ENCODE results near the gene PACRG.

PACRG gene

DNA sequence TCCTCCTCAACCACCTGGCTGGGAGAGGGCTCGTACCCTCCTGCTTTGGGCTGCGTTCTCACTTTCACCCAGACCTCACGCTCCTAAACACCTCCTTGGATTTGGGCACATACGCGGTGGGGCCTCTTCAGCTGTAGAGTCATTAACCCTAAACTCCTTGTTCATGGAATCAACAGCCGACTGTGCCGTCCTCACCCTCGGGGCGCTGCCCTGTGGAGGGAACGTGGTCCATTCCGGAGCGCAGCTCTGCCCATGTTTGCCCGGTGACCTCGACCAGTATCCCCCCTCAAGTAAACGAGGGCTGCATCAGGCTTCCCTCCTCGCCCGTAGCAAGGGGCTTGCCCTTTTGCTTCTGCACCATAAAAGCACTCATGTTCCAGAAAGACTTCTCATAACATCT lies 512.8 kb downstream of the PACRG start:
- no peak overlapping the region for H3K4me2 ChIP-seq
- H3K9ac ChIP-seq: no peak overlapping the region
- no peaks in the 10 kb centered on the region for H3K4me1 ChIP-seq
- H3K4me3 ChIP-seq: no peak overlapping the region
- TF ChIP-seq Cebpa-rat (IDR thresholded peaks at IDR 0.05): no peak
- no peaks in the 10 kb centered on the region for H3K36me3 ChIP-seq
- no peaks in the 10 kb centered on the region for H4K20me1 ChIP-seq
- no peaks in the 10 kb centered on the region for H3K9me3 ChIP-seq (replicated peaks in 1 of 11)
- no peaks in the 10 kb centered on the region for H3K27me3 ChIP-seq
- H3K27ac ChIP-seq: no peak overlapping the region

GRCh38 chr6:163241683-163242082 lies 513.9 kb downstream of the PACRG start:
- Histone ChIP-seq H3K27me3 (no peaks in the 10 kb centered on the region), H4K20me1 (no peaks in the 10 kb centered on the region), H3K4me2 (no peak overlapping the region), H3K9me3 (replicated peaks in 1 of 11) (no peaks in the 10 kb centered on the region), H3K4me1 (no peaks in the 10 kb centered on the region), H3K27ac (no peak overlapping the region), H3K9ac (no peak overlapping the region), H3K36me3 (no peaks in the 10 kb centered on the region), H3K4me3 (no peak overlapping the region)
- TF ChIP-seq Cebpa-rat (IDR thresholded peaks at IDR 0.05): no peak

DNA sequence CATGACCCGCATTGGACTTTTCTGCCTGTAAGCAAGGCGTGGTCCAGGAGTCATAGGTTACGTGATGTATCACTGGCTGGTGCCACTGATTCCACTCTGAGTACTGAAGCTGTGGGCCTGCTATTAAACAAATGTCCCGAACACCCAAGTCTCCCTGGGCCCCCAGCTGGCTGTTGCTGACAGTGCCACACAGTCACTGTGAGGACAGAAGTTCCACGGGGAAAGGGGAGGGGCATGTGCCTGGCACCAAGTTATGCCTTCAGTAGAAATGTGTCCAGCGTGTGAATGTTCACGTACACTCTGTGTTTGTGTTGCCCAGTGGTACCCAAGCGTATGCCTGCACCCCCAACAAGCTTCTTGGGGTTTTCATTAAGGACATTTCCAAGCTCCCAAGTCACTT lies 515.3 kb downstream of the PACRG start:
- no peaks in the 10 kb centered on the region for H3K9me3 ChIP-seq (replicated peaks in 1 of 11)
- no peaks in the 10 kb centered on the region for H4K20me1 ChIP-seq
- H3K4me1 ChIP-seq: no peaks in the 10 kb centered on the region
- H3K27me3 ChIP-seq: no peaks in the 10 kb centered on the region
- no peak for TF ChIP-seq Cebpa-rat (IDR thresholded peaks at IDR 0.05)
- no peak overlapping the region for H3K27ac ChIP-seq
- no peak overlapping the region for H3K4me2 ChIP-seq
- H3K4me3 ChIP-seq: no peak overlapping the region
- H3K36me3 ChIP-seq: no peaks in the 10 kb centered on the region
- no peak overlapping the region for H3K9ac ChIP-seq

- Histone ChIP-seq H3K27me3 (no peaks in the 10 kb centered on the region), H3K4me1 (no peaks in the 10 kb centered on the region), H3K9me3 (replicated peaks in 1 of 11) (no peaks in the 10 kb centered on the region), H3K36me3 (no peaks in the 10 kb centered on the region), H3K4me3 (no peak overlapping the region), H4K20me1 (no peaks in the 10 kb centered on the region), H3K4me2 (no peak overlapping the region), H3K27ac (no peak overlapping the region), H3K9ac (no peak overlapping the region)
- no peak for TF ChIP-seq Cebpa-rat (IDR thresholded peaks at IDR 0.05)
Measured at GRCh38 chr6:163243692-163244589, 516.2 kb downstream of the PACRG start.

DNA sequence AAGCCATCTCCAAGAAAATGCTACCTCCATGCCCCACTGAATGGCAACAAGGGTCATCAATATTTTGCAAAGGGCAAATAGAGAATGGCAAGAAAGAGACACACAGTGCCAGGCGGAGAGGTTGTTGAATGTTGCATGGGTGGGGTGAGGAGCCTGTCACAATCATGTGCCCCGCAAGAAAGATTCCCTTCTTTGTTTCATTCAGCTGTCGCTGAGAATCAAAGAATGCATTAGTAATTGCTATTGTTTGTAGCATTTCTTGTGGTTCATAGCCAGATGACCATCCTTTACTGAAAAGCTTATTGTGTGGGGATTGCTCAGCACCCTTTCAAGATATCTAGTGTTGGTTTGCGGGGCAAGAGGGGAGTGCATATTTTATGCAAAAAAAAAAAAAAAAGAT lies 520.3 kb downstream of the PACRG start:
- TF ChIP-seq Cebpa-rat (IDR thresholded peaks at IDR 0.05): no peak

DNA sequence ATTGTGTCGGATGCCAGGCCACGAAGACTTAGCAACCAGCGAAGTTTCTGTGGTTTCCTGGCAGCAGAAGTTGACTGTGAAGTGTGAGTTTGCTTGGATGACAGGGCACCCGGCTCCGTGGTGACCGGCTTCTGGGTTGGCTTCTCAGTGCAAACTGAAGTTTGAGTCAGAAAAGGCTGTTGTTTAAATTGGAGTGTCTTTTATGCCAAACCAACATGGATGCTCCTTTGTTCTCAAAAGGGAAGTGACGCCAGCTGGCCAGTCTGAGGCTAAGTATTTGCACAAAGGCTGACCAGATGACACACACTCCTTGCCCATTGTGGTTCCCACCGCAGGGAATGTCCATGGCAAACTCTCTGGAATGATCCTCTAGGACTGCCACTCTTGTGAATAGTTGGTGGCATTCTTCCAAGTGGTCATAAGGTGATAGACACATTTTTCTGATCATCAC lies 521.9 kb downstream of the PACRG start:
- Histone ChIP-seq H3K4me3 (no peak overlapping the region), H3K4me2 (peak overlapping the region in 7 of 11 experiments; percentile 13 to 85 (median 37); a peak in 14 of 22 replicates), H3K9ac (no peak overlapping the region), H4K20me1 (no peaks in the 10 kb centered on the region), H3K36me3 (no peaks in the 10 kb centered on the region), H3K27me3 (no peaks in the 10 kb centered on the region), H3K9me3 (replicated peaks in 1 of 11) (no peaks in the 10 kb centered on the region), H3K27ac (peak overlapping the region in 4 of 11 experiments; percentile 30 to 51 (median 42); a peak in 5 of 22 replicates), H3K4me1 (peaks cover 0 to 19% (median 7%) of the 10 kb centered on the region in 10 experiments; a peak in 12 of 20 replicates)
- no peak for TF ChIP-seq Cebpa-rat (IDR thresholded peaks at IDR 0.05)

More for the DNA sequence above, 520.3 kb downstream of the PACRG start:
- Histone ChIP-seq H4K20me1 (no peaks in the 10 kb centered on the region), H3K4me2 (no peak overlapping the region), H3K4me1 (peaks cover 0 to 19% (median 7%) of the 10 kb centered on the region in 10 experiments; a peak in 12 of 20 replicates), H3K27ac (no peak overlapping the region), H3K27me3 (no peaks in the 10 kb centered on the region), H3K9me3 (replicated peaks in 1 of 11) (no peaks in the 10 kb centered on the region), H3K9ac (no peak overlapping the region), H3K36me3 (no peaks in the 10 kb centered on the region), H3K4me3 (no peak overlapping the region)

GRCh38 chr6:163250116-163250515 lies 522.3 kb downstream of the PACRG start:
- peak overlapping the region in 4 of 11 experiments; percentile 30 to 51 (median 42); a peak in 5 of 22 replicates for H3K27ac ChIP-seq
- no peaks in the 10 kb centered on the region for H3K9me3 ChIP-seq (replicated peaks in 1 of 11)
- H3K27me3 ChIP-seq: no peaks in the 10 kb centered on the region
- H3K4me3 ChIP-seq: peak overlapping the region in 1 of 10 experiments; percentile 11; a peak in 1 of 20 replicates
- peak overlapping the region in 7 of 11 experiments; percentile 13 to 85 (median 37); a peak in 13 of 22 replicates for H3K4me2 ChIP-seq
- peaks cover 0 to 19% (median 7%) of the 10 kb centered on the region in 10 experiments; a peak in 12 of 20 replicates for H3K4me1 ChIP-seq
- H3K36me3 ChIP-seq: no peaks in the 10 kb centered on the region
- no peaks in the 10 kb centered on the region for H4K20me1 ChIP-seq
- H3K9ac ChIP-seq: no peak overlapping the region
- TF ChIP-seq Cebpa-rat (IDR thresholded peaks at IDR 0.05): no peak

DNA sequence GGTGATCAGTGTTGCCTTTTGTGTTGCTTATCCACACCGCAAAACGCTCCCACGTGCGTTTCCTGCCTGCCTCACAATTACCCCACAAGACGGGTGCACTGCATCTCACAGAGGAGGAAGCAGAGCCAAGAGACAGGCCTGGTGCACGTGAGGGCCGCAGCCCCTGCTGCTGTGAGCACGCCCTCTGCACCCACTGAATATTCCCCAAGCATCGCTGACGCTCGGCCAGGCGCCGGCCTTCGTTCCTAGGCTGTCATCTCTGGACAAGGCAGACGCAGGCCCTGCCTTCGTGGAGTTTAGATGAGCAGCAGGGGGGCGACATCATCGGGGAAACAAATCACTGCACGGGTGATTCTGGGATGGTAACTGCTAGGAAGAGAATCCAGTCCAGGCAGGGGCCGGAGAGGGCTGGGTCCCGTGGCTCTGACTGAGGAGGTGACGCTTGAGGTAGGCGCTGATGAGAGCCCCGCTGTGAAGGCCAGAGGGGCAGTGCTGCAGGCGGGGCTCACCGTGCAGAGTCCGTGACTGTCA lies 524.4 kb downstream of the PACRG start:
- H3K4me1 ChIP-seq: peaks cover 0 to 19% (median 7%) of the 10 kb centered on the region in 10 experiments; a peak in 12 of 20 replicates
- H3K4me2 ChIP-seq: no peak overlapping the region
- TF ChIP-seq Cebpa-rat (IDR thresholded peaks at IDR 0.05): no peak
- no peak overlapping the region for H3K4me3 ChIP-seq
- H4K20me1 ChIP-seq: no peaks in the 10 kb centered on the region
- no peaks in the 10 kb centered on the region for H3K9me3 ChIP-seq (replicated peaks in 1 of 11)
- H3K27ac ChIP-seq: no peak overlapping the region
- no peaks in the 10 kb centered on the region for H3K27me3 ChIP-seq
- H3K9ac ChIP-seq: no peak overlapping the region
- no peaks in the 10 kb centered on the region for H3K36me3 ChIP-seq

DNA sequence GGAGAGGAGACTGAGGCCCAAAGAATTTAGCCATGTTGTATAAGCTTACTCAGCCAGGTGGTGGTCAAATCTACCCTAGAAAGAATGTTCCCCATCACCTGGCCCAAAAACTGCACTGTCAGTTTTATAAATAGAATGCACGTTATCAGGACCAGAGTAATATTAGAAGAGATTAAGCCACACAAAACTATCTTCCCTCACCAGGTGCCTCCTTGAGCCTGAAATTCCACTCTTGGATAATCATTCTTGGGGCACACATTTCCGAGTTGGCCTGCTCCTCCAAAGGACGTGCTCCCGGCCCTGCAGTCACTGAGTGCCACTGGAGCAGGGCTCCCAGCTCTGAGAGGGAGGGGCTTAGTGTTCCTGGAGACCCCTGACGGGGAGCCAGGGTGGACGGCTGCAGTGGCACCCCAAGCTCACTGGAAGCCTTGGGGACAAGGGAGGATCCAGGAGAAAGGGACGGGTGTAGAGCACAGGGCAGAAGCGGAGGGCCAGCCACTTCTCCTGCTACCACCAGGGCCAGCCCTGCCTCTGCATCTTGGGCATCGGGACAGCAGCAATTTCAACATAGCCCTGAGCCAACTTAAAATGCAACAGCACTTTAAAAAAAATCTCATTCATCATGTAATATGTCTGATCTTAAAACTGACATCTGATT lies 525.9 kb downstream of the PACRG start:
- no peak for TF ChIP-seq Cebpa-rat (IDR thresholded peaks at IDR 0.05)
- H3K9me3 ChIP-seq (replicated peaks in 1 of 11): no peaks in the 10 kb centered on the region

More for the DNA sequence above, 525.9 kb downstream of the PACRG start:
- no peaks in the 10 kb centered on the region for H4K20me1 ChIP-seq
- no peak overlapping the region for H3K4me2 ChIP-seq
- no peak overlapping the region for H3K9ac ChIP-seq
- H3K4me3 ChIP-seq: no peak overlapping the region
- no peaks in the 10 kb centered on the region for H3K36me3 ChIP-seq
- H3K27me3 ChIP-seq: no peaks in the 10 kb centered on the region
- H3K27ac ChIP-seq: no peak overlapping the region
- peaks cover 0 to 19% (median 7%) of the 10 kb centered on the region in 10 experiments; a peak in 12 of 20 replicates for H3K4me1 ChIP-seq

Measured in BLaER1 treated with 17β-estradiol and CSF1 and Interleukin-3, amounts not matched to agents 10 nM and 100 nM (cell line).